ENCODE measurements around the gene ZNF784. TPM values are rescaled to one million over a fixed set of nuclear protein-coding genes. Genes with fewer than 3 reads are reported as not detected.

ZNF784 gene
- total RNA-seq, 2 experiments from 2014 or later = 3.4 to 4.0 TPM

GRCh38 chr19:55596304-55596703 lies 28.1 kb downstream of the ZNF784 start:
- H4K20me1 ChIP-seq (ENCODE audit: insufficient read depth, low read length) = no peaks in the 10 kb centered on the region
- no peak for DNase-seq (ENCODE audit: low spot score)
- BruUV-seq (replicated peaks) = no TSS peak
- H3K4me3 ChIP-seq (ENCODE audit: low read depth, low read length, poor library complexity, severe bottlenecking) = no peak overlapping the region
- H3K79me2 ChIP-seq (ENCODE audit: insufficient read depth, low read depth, low read length) = no peaks in the 10 kb centered on the region
- H3K4me1 ChIP-seq (ENCODE audit: insufficient read depth, low read length, poor library complexity, severe bottlenecking) = peaks cover 16% of the 10 kb centered on the region
- H3K9me2 ChIP-seq (ENCODE audit: insufficient read depth, low read length) = no peaks in the 10 kb centered on the region
- H3K9me3 ChIP-seq (ENCODE audit: low read length) = no peaks in the 10 kb centered on the region
- intact Hi-C loops (cut with micrococcal nuclease; ENCODE audit: unreplicated experiment) = no loop called here
- POLR2A ChIA-PET = no interaction called here
- H2AFZ ChIP-seq (ENCODE audit: low read length) = no peak overlapping the region
- no peak overlapping the region for H3K4me2 ChIP-seq (ENCODE audit: low read length)
- CTCF ChIA-PET (ENCODE audit: unreplicated experiment) = no interaction called here
- no peak overlapping the region for H3K27ac ChIP-seq (ENCODE audit: low read depth, low read length, poor library complexity, severe bottlenecking)
- TF ChIP-seq, protein P1, sequence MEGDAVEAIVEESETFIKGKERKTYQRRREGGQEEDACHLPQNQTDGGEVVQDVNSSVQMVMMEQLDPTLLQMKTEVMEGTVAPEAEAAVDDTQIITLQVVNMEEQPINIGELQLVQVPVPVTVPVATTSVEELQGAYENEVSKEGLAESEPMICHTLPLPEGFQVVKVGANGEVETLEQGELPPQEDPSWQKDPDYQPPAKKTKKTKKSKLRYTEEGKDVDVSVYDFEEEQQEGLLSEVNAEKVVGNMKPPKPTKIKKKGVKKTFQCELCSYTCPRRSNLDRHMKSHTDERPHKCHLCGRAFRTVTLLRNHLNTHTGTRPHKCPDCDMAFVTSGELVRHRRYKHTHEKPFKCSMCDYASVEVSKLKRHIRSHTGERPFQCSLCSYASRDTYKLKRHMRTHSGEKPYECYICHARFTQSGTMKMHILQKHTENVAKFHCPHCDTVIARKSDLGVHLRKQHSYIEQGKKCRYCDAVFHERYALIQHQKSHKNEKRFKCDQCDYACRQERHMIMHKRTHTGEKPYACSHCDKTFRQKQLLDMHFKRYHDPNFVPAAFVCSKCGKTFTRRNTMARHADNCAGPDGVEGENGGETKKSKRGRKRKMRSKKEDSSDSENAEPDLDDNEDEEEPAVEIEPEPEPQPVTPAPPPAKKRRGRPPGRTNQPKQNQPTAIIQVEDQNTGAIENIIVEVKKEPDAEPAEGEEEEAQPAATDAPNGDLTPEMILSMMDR (conservative IDR thresholded peaks at IDR 0.05; ENCODE audit: low read length) = no peak
- TF ChIP-seq EZH2phosphoT487 (IDR thresholded peaks at IDR 0.05; ENCODE audit: borderline replicate concordance, low read depth, low read length) = no peak
- peaks cover 36% of the 10 kb centered on the region for H3K36me3 ChIP-seq (ENCODE audit: insufficient read depth, low read length)

DNA sequence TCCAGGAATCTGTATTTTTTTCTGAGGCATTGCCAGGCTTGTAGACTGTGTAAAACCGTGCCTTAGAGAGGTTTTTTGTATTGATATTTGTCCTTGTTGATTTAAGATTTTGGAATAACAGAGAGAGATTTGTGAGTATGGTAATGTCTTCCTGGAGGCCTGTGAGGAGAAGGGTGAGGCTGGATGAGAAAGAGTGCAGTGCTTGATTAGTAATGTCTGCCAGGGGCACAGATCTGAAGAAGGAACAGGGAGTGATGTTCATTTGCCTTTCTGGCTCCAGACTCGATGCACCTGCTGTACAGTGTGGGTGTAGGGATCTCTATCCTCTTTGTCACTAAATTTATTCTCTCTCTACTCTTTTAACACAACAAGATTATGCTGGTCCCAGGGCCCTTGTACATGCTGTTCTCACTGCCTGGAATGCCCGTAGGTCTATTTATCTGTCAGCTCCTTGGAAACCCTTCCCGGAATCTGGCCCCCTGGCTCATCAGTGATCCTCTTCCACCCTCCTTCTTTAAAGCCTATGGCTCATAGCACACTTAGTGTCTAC lies 29.3 kb downstream of the ZNF784 start:
- TF ChIP-seq, protein P1 (conservative IDR thresholded peaks at IDR 0.05; ENCODE audit: low read length) = no peak
- no peak for TF ChIP-seq EZH2phosphoT487 (IDR thresholded peaks at IDR 0.05; ENCODE audit: borderline replicate concordance, low read depth, low read length)
- intact Hi-C loops (cut with micrococcal nuclease; ENCODE audit: unreplicated experiment) = no loop called here
- Histone ChIP-seq H3K36me3 (ENCODE audit: insufficient read depth, low read length) (peaks cover 36% of the 10 kb centered on the region), H3K4me2 (ENCODE audit: low read length) (no peak overlapping the region), H3K4me3 (ENCODE audit: low read depth, low read length, poor library complexity, severe bottlenecking) (no peak overlapping the region), H3K9me2 (ENCODE audit: insufficient read depth, low read length) (no peaks in the 10 kb centered on the region), H2AFZ (ENCODE audit: low read length) (no peak overlapping the region), H3K79me2 (ENCODE audit: insufficient read depth, low read depth, low read length) (no peaks in the 10 kb centered on the region), H4K20me1 (ENCODE audit: insufficient read depth, low read length) (no peaks in the 10 kb centered on the region), H3K4me1 (ENCODE audit: insufficient read depth, low read length, poor library complexity, severe bottlenecking) (peaks cover 8% of the 10 kb centered on the region), H3K9me3 (ENCODE audit: low read length) (no peaks in the 10 kb centered on the region), H3K27ac (ENCODE audit: low read depth, low read length, poor library complexity, severe bottlenecking) (no peak overlapping the region)
- no peak for DNase-seq (ENCODE audit: low spot score)
- BruUV-seq (replicated peaks) = no TSS peak
- CTCF ChIA-PET (ENCODE audit: unreplicated experiment) = no interaction called here
- POLR2A ChIA-PET = interaction anchor here (0.5 kb wide), 1 partner anchor 390 kb away, joined by 5 read pairs; no protein-coding TSS in a partner anchor

- POLR2A ChIA-PET = interaction anchor here (0.7 kb wide), 1 partner anchor 382 kb away, joined by 4 read pairs; no protein-coding TSS in a partner anchor
- H3K9me3 ChIP-seq (ENCODE audit: low read length) = no peaks in the 10 kb centered on the region
- peaks cover 36% of the 10 kb centered on the region for H3K36me3 ChIP-seq (ENCODE audit: insufficient read depth, low read length)
- no peak overlapping the region for H3K4me2 ChIP-seq (ENCODE audit: low read length)
- H3K4me1 ChIP-seq (ENCODE audit: insufficient read depth, low read length, poor library complexity, severe bottlenecking) = peaks cover 1% of the 10 kb centered on the region
- CTCF ChIA-PET (ENCODE audit: unreplicated experiment) = no interaction called here
- intact Hi-C loops (cut with micrococcal nuclease; ENCODE audit: unreplicated experiment) = no loop called here
- no TSS peak for BruUV-seq (replicated peaks)
- no peaks in the 10 kb centered on the region for H3K9me2 ChIP-seq (ENCODE audit: insufficient read depth, low read length)
- no peak overlapping the region for H2AFZ ChIP-seq (ENCODE audit: low read length)
- no peak for DNase-seq (ENCODE audit: low spot score)
- no peaks in the 10 kb centered on the region for H4K20me1 ChIP-seq (ENCODE audit: insufficient read depth, low read length)
- H3K79me2 ChIP-seq (ENCODE audit: insufficient read depth, low read depth, low read length) = no peaks in the 10 kb centered on the region
- H3K4me3 ChIP-seq (ENCODE audit: low read depth, low read length, poor library complexity, severe bottlenecking) = no peak overlapping the region
- no peak for TF ChIP-seq EZH2phosphoT487 (IDR thresholded peaks at IDR 0.05; ENCODE audit: borderline replicate concordance, low read depth, low read length)
- TF ChIP-seq, protein P1 (conservative IDR thresholded peaks at IDR 0.05; ENCODE audit: low read length) = no peak
- H3K27ac ChIP-seq (ENCODE audit: low read depth, low read length, poor library complexity, severe bottlenecking) = no peak overlapping the region
These were observed 31.1 kb downstream of the ZNF784 start for GRCh38 chr19:55593096-55593772.
